Suprapubic skin (tissue), 3 donors: ENCODE measurements around the gene RLBP1.

Experiments used
- EP300 ChIP-seq: sonication (generic); formaldehyde crosslinking; IDR thresholded peaks from one replicate; pipeline ENCODE4 v1.6.1; 2017; ENCODE audit warnings: antibody characterized with exemption
- TF ChIP-seq, protein P1 (sequence below), 2 donors: fragments of 200-600 bp in 1 of 2; fragments of 450-650 bp in 1 of 2; sonication (generic) in 1 of 2; IDR thresholded peaks; one replicate each; pipeline ENCODE4 v1.5.1; 2016 to 2019; ENCODE audit warnings: antibody characterized with exemption in 2 of 2, mild to moderate bottlenecking in 1 of 2, moderate library complexity in 1 of 2

DNA sequence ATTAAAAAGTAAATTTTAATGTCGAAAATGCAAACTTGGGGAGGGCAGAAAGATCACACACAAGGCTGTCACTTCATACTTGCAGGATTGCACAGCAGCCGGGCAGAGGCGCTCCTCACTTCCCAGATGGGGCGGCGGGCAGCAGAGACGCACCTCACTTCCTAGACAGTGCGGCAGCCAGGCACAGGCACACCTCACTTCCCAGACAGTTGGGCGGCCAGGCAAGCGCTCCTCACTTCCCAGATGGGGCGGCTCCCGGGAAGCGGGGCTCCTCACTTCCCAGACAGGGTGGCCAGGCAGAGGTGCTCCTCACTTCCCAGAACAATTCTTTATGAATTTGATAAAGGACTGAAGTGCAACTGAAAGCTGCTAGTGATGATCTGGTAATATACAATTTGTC is 21.2 kb downstream of the RLBP1 start:
- TF ChIP-seq, protein P1, sequence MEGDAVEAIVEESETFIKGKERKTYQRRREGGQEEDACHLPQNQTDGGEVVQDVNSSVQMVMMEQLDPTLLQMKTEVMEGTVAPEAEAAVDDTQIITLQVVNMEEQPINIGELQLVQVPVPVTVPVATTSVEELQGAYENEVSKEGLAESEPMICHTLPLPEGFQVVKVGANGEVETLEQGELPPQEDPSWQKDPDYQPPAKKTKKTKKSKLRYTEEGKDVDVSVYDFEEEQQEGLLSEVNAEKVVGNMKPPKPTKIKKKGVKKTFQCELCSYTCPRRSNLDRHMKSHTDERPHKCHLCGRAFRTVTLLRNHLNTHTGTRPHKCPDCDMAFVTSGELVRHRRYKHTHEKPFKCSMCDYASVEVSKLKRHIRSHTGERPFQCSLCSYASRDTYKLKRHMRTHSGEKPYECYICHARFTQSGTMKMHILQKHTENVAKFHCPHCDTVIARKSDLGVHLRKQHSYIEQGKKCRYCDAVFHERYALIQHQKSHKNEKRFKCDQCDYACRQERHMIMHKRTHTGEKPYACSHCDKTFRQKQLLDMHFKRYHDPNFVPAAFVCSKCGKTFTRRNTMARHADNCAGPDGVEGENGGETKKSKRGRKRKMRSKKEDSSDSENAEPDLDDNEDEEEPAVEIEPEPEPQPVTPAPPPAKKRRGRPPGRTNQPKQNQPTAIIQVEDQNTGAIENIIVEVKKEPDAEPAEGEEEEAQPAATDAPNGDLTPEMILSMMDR (IDR thresholded peaks at IDR 0.05) = no peak
- TF ChIP-seq EP300 = no peak
